KMS-11 (cell line): ENCODE results near the gene KRTAP4-12.
"Not testable (repeated sequence)": the region's sequence is repeated elsewhere in the genome, so short reads cannot be mapped to it uniquely, and the experiment has no call there.

Experiments
- H2AFZ ChIP-seq: fragments of 200-600 bp; sonication (generic); 2 replicates; pipeline ENCODE4 v1.6.1; 2016; ENCODE audit warnings: antibody characterized with exemption, mixed run types, low read depth
- H3K27ac ChIP-seq: fragments of 200-600 bp; sonication (generic); 2 replicates; pipeline ENCODE4 v1.6.1; 2016; ENCODE audit warnings: mild to moderate bottlenecking, mixed run types
- H3K27me3 ChIP-seq: fragments of 200-600 bp; sonication (generic); 2 replicates; pipeline ENCODE4 v1.6.1; 2017; ENCODE audit warnings: mild to moderate bottlenecking, low read depth, mixed run types, moderate library complexity; ENCODE audit not compliant: insufficient read depth
- H3K36me3 ChIP-seq: fragments of 200-600 bp; sonication (generic); 2 replicates; pipeline ENCODE4 v1.6.1; 2017; ENCODE audit warnings: mild to moderate bottlenecking, mixed run types; ENCODE audit not compliant: insufficient read depth
- H3K4me1 ChIP-seq: fragments of 200-600 bp; sonication (generic); 2 replicates; pipeline ENCODE4 v1.6.1; 2016; ENCODE audit warnings: mild to moderate bottlenecking, low read depth, mixed run types; ENCODE audit not compliant: poor library complexity, severe bottlenecking
- H3K4me2 ChIP-seq: fragments of 200-600 bp; sonication (generic); 2 replicates; pipeline ENCODE4 v1.7.0; 2016; ENCODE audit warnings: mild to moderate bottlenecking, mixed run types
- H3K4me3 ChIP-seq: fragments of 200-600 bp; sonication (generic); IDR thresholded peaks from 2 replicates; pipeline ENCODE4 v1.6.1; 2017; ENCODE audit warnings: low read depth, low read length, mixed read lengths; ENCODE audit not compliant: insufficient read depth
- H3K79me2 ChIP-seq: fragments of 200-600 bp; sonication (generic); 2 replicates; pipeline ENCODE4 v1.6.1; 2016; ENCODE audit warnings: low read depth, mixed run types; ENCODE audit not compliant: insufficient read depth
- H3K9ac ChIP-seq: fragments of 200-600 bp; sonication (generic); 2 replicates; pipeline ENCODE4 v1.6.1; 2016; ENCODE audit warnings: mild to moderate bottlenecking, mixed run types
- H4K20me1 ChIP-seq: fragments of 200-600 bp; sonication (generic); 2 replicates; pipeline ENCODE4 v1.6.1; 2016; ENCODE audit warnings: mild to moderate bottlenecking, mixed run types; ENCODE audit not compliant: insufficient read depth
- TF ChIP-seq, protein P1 (sequence below): fragments of 200-600 bp; sonication (generic); conservative IDR thresholded peaks from 2 replicates; pipeline ENCODE4 v1.6.1; 2017; ENCODE audit warnings: low read depth, mild to moderate bottlenecking, antibody characterized with exemption, low read length, moderate library complexity, mixed read lengths

KRTAP4-12 gene

DNA sequence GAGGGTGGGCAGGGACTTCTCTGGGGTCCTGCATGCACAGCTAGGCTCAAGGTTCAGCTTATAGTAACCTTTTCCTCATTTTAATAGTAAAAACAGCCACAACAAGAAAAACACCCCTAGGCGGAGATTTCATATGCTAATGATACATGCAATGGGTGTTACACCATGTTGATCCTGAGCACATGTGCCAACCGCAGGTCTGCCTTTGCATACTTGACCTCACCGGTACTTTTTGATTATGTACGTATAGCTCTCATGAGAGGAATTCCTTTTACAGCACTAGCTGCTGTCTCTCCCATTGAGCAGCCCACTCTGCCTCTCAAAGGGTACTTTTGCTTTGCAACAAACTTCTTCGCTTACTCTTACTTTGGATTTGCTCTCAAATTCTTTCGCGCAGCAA, 27.9 kb downstream of the KRTAP4-12 start:
- TF ChIP-seq, protein P1, sequence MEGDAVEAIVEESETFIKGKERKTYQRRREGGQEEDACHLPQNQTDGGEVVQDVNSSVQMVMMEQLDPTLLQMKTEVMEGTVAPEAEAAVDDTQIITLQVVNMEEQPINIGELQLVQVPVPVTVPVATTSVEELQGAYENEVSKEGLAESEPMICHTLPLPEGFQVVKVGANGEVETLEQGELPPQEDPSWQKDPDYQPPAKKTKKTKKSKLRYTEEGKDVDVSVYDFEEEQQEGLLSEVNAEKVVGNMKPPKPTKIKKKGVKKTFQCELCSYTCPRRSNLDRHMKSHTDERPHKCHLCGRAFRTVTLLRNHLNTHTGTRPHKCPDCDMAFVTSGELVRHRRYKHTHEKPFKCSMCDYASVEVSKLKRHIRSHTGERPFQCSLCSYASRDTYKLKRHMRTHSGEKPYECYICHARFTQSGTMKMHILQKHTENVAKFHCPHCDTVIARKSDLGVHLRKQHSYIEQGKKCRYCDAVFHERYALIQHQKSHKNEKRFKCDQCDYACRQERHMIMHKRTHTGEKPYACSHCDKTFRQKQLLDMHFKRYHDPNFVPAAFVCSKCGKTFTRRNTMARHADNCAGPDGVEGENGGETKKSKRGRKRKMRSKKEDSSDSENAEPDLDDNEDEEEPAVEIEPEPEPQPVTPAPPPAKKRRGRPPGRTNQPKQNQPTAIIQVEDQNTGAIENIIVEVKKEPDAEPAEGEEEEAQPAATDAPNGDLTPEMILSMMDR, result no peak
- no peak overlapping the region for H2AFZ ChIP-seq
- H3K79me2 ChIP-seq, result no peaks in the 10 kb centered on the region
- H3K4me3 ChIP-seq, result no peak overlapping the region
- H3K36me3 ChIP-seq, result no peaks in the 10 kb centered on the region
- H3K27ac ChIP-seq, result no peak overlapping the region
- no peaks in the 10 kb centered on the region for H4K20me1 ChIP-seq
- H3K4me1 ChIP-seq, result no peaks in the 10 kb centered on the region
- H3K4me2 ChIP-seq, result no peak overlapping the region
- no peak overlapping the region for H3K9ac ChIP-seq
- no peaks in the 10 kb centered on the region for H3K27me3 ChIP-seq

GRCh38 chr17:41088760-41089352, 35.1 kb downstream of the KRTAP4-12 start:
- H3K9ac ChIP-seq, H3K79me2 ChIP-seq, H3K27ac ChIP-seq, H3K27me3 ChIP-seq, H2AFZ ChIP-seq, H3K4me1 ChIP-seq, H3K4me3 ChIP-seq, H4K20me1 ChIP-seq, H3K36me3 ChIP-seq: not testable (repeated sequence)
- peak overlapping the region; percentile 10; the same call in 1 of the 2 replicates for H3K4me2 ChIP-seq

- not testable (repeated sequence) for H3K4me3 ChIP-seq, H3K36me3 ChIP-seq, H4K20me1 ChIP-seq, H2AFZ ChIP-seq, H3K4me1 ChIP-seq, H3K27me3 ChIP-seq, H3K4me2 ChIP-seq, H3K27ac ChIP-seq, H3K79me2 ChIP-seq, H3K9ac ChIP-seq
Measured at GRCh38 chr17:41084100-41084856, 39.7 kb downstream of the KRTAP4-12 start, which contains the start of gene KRTAP4-7. Gene KRTAP4-7, plus strand, starts transcription at chr17:41084150. Its CDS starts 57 bp downstream, at chr17:41084207.

DNA sequence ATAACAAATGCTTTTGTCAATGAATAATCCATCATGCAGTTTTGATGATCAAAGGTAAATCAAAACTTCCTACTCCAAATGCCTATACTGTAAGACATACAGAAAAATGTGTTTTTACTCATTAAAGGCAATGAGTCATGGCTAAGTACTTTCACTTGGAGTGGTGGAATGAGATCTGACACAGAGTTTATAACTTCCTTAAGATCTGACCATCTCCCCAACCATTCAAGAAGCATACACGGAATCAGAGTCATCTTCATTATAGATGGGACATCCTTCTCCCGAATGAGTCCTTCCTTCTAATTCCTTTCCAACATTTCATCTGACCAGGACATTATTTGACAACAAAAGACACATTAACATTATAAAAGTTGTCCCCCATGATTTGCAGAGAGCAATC, 40.6 kb downstream of the KRTAP4-12 start:
- H3K4me1 ChIP-seq, H2AFZ ChIP-seq, H3K4me3 ChIP-seq, H3K36me3 ChIP-seq, H3K27ac ChIP-seq, H4K20me1 ChIP-seq, H3K27me3 ChIP-seq, H3K79me2 ChIP-seq, H3K4me2 ChIP-seq, H3K9ac ChIP-seq: not testable (repeated sequence)

- Histone ChIP-seq H3K4me3 (no peak overlapping the region), H3K4me2 (no peak overlapping the region), H3K27ac (no peak overlapping the region), H3K9ac (no peak overlapping the region), H3K4me1 (no peaks in the 10 kb centered on the region), H4K20me1 (no peaks in the 10 kb centered on the region), H2AFZ (no peak overlapping the region), H3K79me2 (no peaks in the 10 kb centered on the region), H3K36me3 (no peaks in the 10 kb centered on the region), H3K27me3 (no peaks in the 10 kb centered on the region)
- TF ChIP-seq, protein P1, result no peak
Measured at GRCh38 chr17:41082626-41083025, 41.4 kb downstream of the KRTAP4-12 start.

- Histone ChIP-seq H3K4me3 (no peak overlapping the region), H3K27ac (no peak overlapping the region), H3K4me1 (no peaks in the 10 kb centered on the region), H4K20me1 (no peaks in the 10 kb centered on the region), H3K27me3 (no peaks in the 10 kb centered on the region), H3K9ac (no peak overlapping the region), H3K36me3 (no peaks in the 10 kb centered on the region), H2AFZ (no peak overlapping the region), H3K4me2 (no peak overlapping the region), H3K79me2 (no peaks in the 10 kb centered on the region)
- TF ChIP-seq, protein P1, result no peak
Measured at GRCh38 chr17:41076788-41077187, 47.2 kb downstream of the KRTAP4-12 start.
